OCI-LY7 (cell line): ENCODE results near the gene SHC2.

Experiments
- EZH2phosphoT487 ChIP-seq: fragments of 200-600 bp; sonication (generic); IDR thresholded peaks from 2 replicates; pipeline ENCODE4 v1.6.1; 2018; ENCODE audit warnings: low read depth, borderline replicate concordance, mild to moderate bottlenecking, mixed run types, antibody characterized with exemption, low read length, moderate library complexity, mixed read lengths
- TF ChIP-seq, protein P1 (sequence below): fragments of 200-600 bp; sonication (generic); conservative IDR thresholded peaks from 2 replicates; pipeline ENCODE4 v1.5.1; 2014; ENCODE audit warnings: mild to moderate bottlenecking, antibody characterized with exemption, low read length, moderate library complexity, mixed read lengths

DNA sequence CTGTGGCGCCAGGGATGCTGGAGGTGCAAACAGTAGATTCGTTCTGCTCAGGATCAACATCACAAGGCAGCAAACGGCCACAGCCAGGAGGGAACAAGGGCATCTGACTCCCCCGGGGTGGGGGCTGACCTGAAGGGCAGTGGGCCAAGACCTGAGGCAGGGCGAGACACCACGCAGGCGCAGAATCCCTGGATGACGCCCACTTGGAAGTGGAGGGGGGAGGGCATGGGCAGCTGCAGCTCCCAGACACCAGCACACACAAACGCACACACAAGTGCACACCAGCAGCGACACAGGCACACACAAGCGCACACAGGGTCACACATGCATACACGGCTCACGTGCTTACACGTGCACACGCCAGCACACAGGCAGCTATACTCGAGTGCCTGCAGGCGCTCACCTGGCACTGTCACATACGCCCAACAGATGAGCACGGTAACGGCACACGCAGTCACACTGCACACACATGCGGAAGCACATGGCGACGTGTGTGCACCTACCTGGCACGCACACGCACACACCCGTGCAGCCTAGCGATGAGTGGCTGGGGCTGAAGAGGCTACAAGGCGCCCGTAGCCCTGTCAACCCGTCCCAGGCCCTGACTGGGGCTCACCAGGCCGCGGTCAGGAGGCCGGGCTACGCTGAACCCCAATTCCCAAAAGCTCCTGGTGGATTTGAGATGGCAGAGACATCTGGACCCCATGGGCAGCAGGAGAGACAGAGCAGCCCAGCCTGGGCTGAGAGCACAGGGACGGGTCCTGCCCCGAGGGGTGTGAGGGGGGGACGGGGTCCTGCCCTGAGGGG lies 57.4 kb downstream of the SHC2 start:
- TF ChIP-seq, protein P1, sequence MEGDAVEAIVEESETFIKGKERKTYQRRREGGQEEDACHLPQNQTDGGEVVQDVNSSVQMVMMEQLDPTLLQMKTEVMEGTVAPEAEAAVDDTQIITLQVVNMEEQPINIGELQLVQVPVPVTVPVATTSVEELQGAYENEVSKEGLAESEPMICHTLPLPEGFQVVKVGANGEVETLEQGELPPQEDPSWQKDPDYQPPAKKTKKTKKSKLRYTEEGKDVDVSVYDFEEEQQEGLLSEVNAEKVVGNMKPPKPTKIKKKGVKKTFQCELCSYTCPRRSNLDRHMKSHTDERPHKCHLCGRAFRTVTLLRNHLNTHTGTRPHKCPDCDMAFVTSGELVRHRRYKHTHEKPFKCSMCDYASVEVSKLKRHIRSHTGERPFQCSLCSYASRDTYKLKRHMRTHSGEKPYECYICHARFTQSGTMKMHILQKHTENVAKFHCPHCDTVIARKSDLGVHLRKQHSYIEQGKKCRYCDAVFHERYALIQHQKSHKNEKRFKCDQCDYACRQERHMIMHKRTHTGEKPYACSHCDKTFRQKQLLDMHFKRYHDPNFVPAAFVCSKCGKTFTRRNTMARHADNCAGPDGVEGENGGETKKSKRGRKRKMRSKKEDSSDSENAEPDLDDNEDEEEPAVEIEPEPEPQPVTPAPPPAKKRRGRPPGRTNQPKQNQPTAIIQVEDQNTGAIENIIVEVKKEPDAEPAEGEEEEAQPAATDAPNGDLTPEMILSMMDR, result no peak
- no peak for TF ChIP-seq EZH2phosphoT487
